ENCODE data around the gene ERC2.
"Not testable (repeated sequence)": the region's sequence is repeated elsewhere in the genome, so short reads cannot be mapped to it uniquely, and the experiment has no call there.

- not testable (repeated sequence) for TF ChIP-seq CTCF, POLR2A (IDR thresholded peaks at IDR 0.05)
These were observed 206.4 kb downstream of the ERC2 start for GRCh38 chr3:56261852-56262251.
